Prostate gland (tissue), 2 donors: Measurements from ENCODE around the gene MRPS18A.

Source experiments
- CTCF ChIP-seq, 4 experiments: fragments of 200-600 bp in 2 of 4; fragments of 450-650 bp in 2 of 4; sonication (generic) in 2 of 4; IDR thresholded peaks; 1 replicate in 3 of 4; 2 replicates in 1 of 4; pipeline ENCODE4 v1.5.1; 2016 to 2019; ENCODE audit warnings: antibody characterized with exemption in 4 of 4, mild to moderate bottlenecking in 2 of 4, moderate library complexity in 2 of 4
- POLR2A ChIP-seq: fragments of 450-650 bp; IDR thresholded peaks from one replicate; pipeline ENCODE4 v1.6.1; 2016; ENCODE audit warnings: antibody characterized with exemption, mild to moderate bottlenecking
- POLR2AphosphoS5 ChIP-seq: sonication (generic); formaldehyde crosslinking; IDR thresholded peaks from one replicate; pipeline ENCODE4 v1.6.1; 2017; ENCODE audit warnings: antibody characterized with exemption

- TF ChIP-seq POLR2A (no peak), CTCF (IDR thresholded peaks at IDR 0.05) (no peak), POLR2AphosphoS5 (no peak)
Observed at GRCh38 chr6:43647613-43648012, 40.0 kb downstream of the MRPS18A start.
